AG20443 (cell line): Measurements from ENCODE around the gene UBE2Q2.
"Not testable (repeated sequence)": the region's sequence is repeated elsewhere in the genome, so short reads cannot be mapped to it uniquely, and the experiment has no call there.

Experiments used
- DNase-seq: peaks from one replicate; pipeline ENCODE4 v3.0.0; 2012; ENCODE audit warnings: low spot score, mixed read lengths

The UBE2Q2 gene

GRCh38 chr15:75864213-75865059, 21.2 kb downstream of the UBE2Q2 start:
- no peak for DNase-seq

- not testable (repeated sequence) for DNase-seq
These were observed 22.8 kb downstream of the UBE2Q2 start for GRCh38 chr15:75866045-75866444.

- DNase-seq: no peak
These were observed 23.7 kb downstream of the UBE2Q2 start for GRCh38 chr15:75866916-75867315.

- no peak for DNase-seq
These were observed 24.2 kb downstream of the UBE2Q2 start for GRCh38 chr15:75867449-75867848.

GRCh38 chr15:75868019-75868418, 24.8 kb downstream of the UBE2Q2 start:
- no peak for DNase-seq

GRCh38 chr15:75869446-75869845, 26.2 kb downstream of the UBE2Q2 start:
- DNase-seq: no peak

- DNase-seq: not testable (repeated sequence)
These were observed 28.3 kb downstream of the UBE2Q2 start for GRCh38 chr15:75871589-75871988.

GRCh38 chr15:75872403-75872990, 29.2 kb downstream of the UBE2Q2 start:
- DNase-seq: no peak

- DNase-seq: no peak
These were observed 40.8 kb downstream of the UBE2Q2 start for GRCh38 chr15:75884041-75884440.

GRCh38 chr15:75887178-75887577, 43.9 kb downstream of the UBE2Q2 start:
- no peak for DNase-seq

GRCh38 chr15:75891895-75892294, 48.6 kb downstream of the UBE2Q2 start:
- peak; percentile 55 for DNase-seq

GRCh38 chr15:75895731-75896130, 52.5 kb downstream of the UBE2Q2 start:
- DNase-seq: no peak

- DNase-seq: no peak
These were observed 57.3 kb downstream of the UBE2Q2 start for GRCh38 chr15:75900577-75900976.

- DNase-seq: no peak
These were observed 58.9 kb downstream of the UBE2Q2 start for GRCh38 chr15:75902129-75902557.

GRCh38 chr15:75903331-75904239, 60.3 kb downstream of the UBE2Q2 start, which contains the start of gene FBXO22:
TSS of gene FBXO22 (plus strand) at chr15:75903878. CDS start at chr15:75903964, 86 bp downstream.
- DNase-seq: peak; percentile 96

GRCh38 chr15:75905231-75905630, 62.0 kb downstream of the UBE2Q2 start:
- no peak for DNase-seq

- DNase-seq: not testable (repeated sequence)
These were observed 67.1 kb downstream of the UBE2Q2 start for GRCh38 chr15:75910355-75910754.

GRCh38 chr15:75916978-75917377, 73.7 kb downstream of the UBE2Q2 start:
- DNase-seq: no peak

GRCh38 chr15:75918135-75918534, 74.9 kb downstream of the UBE2Q2 start:
- no peak for DNase-seq

GRCh38 chr15:75920079-75920478, 76.8 kb downstream of the UBE2Q2 start:
- DNase-seq: no peak

GRCh38 chr15:75921732-75922703, 78.8 kb downstream of the UBE2Q2 start:
- peak; percentile 49 for DNase-seq
